GM21576 (cell line): ENCODE measurements around the gene KIF26A.
"Not testable (repeated sequence)": the region's sequence is repeated elsewhere in the genome, so short reads cannot be mapped to it uniquely, and the experiment has no call there.

Experiments used
- ATAC-seq: cut with Tn5 transposase; IDR thresholded peaks from one replicate; pipeline ENCODE4 v1.9.1; 2021; ENCODE audit warnings: mild to moderate bottlenecking, moderate library complexity; ENCODE audit not compliant: unreplicated experiment

The KIF26A gene

GRCh38 chr14:104206281-104206904, 68.0 kb downstream of the KIF26A start:
- ATAC-seq, result no peak

GRCh38 chr14:104207142-104208014, 69.0 kb downstream of the KIF26A start:
- ATAC-seq, result no peak

GRCh38 chr14:104208015-104208295, 69.6 kb downstream of the KIF26A start:
- ATAC-seq, result not testable (repeated sequence)

DNA sequence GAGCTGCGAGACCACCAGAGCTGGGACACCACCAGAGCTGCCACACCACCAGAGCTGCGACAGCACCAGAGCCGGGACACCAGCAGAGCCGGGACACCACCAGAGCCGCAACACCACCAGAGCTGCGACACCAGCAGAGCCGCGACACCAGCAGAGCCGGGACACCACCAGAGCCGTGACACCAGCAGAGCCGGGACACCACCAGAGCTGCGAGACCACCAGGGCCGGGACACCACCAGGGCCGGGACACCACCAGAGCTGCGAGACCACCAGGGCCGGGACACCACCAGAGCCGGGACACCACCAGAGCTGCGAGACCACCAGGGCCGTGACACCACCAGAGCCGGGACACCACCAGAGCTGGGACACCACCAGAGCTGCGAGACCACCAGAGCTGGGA, 69.9 kb downstream of the KIF26A start:
- not testable (repeated sequence) for ATAC-seq

- ATAC-seq, result not testable (repeated sequence)
These were observed 70.7 kb downstream of the KIF26A start for GRCh38 chr14:104209071-104209470.

DNA sequence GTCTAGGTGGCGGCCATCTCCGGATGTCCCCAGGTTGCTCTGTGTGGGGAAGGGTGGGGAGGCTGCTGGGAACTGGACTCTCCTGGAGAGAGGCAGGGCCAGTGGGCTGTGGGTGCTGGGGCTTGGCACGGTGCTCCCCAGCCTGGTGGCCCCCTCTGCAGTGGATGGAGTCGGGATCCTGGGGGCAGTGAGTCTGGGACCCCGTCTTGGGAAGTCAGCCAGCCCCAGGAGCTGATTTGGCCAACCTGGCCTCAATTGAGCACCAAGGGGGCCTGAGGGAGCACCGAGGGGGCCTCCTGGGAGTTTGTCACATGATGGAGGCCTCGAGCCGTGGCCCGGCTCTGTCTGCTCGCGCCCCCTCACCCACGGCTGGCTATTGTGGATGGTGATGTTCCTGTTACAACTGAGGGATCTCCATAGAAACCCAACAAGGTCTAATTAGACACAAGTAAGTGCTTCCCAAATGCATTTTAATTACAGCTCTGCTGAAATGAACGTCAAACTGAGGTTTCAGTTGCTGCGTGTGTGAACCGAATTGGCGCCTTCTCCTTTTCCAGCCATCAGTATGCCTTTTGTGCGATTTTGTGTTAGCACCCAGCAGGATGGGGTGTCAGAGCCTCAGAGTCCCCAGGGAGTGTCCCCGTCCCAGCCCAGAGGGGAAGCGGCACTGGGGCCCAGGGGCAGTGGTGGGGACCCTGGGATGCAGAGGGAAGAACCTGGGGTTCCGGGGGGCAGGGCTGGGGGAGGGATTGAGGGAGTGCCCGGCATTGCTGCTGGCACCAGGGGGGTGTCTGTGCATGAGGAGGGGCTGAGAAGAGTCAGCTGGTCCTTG, 71.8 kb downstream of the KIF26A start:
- ATAC-seq, result no peak

- no peak for ATAC-seq
These were observed 72.4 kb downstream of the KIF26A start for GRCh38 chr14:104210817-104211195.

DNA sequence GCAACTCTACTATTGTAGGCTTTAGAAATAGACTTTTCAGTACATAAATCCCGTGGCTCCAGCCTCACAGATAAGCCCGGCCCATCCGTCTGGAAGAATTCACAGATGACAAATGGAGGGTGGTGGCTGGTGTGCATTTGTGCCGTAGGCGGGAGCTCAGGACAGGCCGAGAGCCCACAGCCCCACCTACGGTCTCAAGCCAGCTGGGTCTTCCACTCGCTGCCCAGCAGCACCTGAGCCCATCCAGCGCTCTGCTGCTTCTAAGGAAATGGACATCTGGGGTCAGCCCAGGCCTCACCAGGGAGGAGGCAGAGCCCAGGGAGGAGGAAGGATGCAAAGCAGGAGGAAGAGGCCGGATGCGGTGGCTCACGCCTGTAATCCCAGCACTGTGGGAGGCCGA, 72.8 kb downstream of the KIF26A start:
- ATAC-seq, result no peak

DNA sequence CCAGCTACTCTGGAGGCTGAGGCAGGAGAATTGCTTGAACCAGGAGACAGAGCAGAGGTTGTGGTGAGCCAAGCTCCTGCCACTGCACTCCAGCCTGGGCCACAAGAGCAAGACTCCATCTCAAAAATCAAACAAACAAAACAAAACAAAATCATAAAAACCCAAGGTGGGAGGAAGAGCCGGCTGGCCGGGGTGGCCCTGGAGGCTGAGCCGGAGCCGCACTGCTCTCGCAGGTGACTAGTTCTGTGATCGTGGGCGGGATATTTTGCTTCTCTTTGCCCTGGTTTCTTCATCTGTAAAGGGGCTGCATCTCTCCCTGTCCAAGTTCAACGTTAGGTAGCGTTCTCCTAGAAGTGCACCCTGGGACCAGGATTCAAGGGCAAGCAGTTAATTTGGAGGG, 73.4 kb downstream of the KIF26A start:
- no peak for ATAC-seq

DNA sequence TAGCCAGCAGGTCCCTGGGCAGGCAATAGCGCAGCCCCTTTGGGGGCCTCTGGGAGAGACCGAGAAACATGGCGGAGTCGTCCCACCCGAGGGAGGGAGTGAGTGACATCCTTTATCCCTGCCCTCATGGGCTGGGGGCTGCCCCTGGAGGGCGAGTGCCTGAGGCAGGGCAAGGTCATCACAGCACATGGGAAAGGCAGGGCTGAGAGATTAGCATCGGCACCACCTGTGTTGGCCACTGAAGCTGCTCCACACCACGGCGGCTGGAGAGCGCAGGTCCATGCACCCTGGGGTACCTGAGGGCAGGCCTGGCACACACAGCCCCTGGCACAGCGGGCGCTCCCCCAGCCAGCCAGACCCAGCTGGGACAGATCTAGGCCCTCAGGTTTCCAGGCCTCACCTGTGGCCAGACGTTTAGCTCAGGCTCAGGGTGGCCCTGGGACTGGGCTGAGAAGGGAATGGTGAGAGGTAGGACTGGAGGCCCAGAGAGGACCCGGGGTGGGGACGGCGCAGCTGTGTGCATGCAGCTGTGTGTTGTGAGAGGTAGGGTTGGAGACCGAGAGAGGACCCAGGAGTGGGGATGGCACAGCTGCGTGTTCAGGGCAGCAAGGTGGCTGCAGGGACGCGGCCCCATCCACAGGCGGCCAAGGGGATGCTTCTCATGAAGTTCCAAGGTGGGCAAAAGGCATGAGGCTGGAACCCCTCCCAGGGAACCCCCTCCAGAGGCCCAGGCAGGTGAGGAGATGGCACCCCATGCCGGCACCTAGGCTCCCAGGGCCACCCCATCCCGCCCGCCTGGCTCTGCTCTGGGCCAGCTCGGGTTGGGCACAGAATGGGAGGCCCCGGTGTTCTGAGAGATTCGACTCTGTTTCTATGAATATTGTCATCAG, 74.1 kb downstream of the KIF26A start:
- no peak for ATAC-seq

DNA sequence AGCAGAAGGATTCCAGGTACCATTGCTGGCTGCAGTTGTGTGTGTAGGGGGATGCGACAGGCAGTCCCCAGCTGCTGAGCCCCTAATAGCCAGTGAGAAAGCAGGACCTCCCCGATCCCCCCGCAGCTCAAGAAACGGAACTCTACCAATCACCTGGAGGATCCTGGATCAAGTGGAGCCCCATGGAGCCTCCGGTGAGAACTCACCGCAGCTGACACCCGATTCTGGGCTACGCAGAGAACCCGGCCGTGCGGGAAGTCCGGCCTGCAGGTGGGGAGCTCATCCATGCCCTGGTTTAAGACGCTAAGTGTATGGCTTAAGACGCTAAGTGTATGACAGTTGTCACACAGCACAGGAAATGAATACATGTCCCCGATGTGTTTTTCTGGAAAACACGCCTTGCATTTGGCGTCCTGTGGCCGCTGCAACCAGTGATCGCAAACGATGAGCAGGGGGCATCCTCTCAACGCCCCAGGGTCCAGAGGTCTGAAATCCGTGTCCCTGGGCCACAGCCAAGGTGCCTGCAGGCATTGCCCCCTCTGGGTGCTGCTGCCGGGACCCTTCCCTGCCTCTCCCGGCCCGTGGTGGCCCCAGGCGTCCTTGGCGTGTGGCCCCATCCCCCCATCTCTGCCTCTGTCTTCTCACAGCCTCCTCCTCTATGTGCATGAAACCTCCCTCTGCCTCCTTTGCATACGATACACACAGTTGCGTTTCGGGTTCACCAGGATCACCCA, 75.1 kb downstream of the KIF26A start:
- no peak for ATAC-seq

DNA sequence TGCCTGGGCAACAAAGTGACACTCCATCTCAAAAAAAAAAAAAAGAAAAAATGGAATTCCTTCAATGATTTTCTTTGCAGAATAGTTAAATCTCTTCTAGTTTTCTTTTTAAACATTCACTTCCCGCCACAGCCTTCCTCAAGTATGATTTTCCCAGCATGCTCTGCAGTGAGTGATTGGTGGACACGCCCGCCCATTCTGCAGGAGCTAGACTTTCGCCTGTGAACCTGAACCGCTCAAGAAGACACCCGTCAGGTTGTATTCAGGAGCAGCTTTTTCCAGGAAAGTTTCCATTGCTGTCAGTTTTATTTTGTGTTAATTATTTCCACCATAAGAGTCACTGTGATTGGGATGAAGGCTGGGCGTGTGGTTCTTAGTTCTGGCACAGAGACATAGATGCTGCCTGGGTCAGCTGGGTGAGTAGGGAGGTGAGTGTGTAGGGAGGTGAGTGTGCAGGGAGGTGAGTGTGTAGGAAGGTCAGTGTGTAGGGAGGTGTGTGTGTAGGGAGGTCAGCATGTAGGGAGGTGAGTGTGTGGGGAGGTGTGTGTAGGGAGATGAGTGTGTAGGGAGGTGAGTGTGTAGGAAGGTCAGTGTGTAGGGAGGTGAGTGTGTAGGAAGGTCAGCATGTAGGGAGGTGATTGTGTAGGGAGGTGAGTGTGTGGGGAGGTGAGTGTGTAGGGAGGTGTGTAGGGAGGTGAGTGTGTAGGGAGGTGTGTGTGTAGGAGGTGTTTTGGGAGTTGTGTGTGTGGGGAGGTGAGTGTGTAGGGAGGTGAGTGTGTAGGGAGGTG, 76.2 kb downstream of the KIF26A start:
- no peak for ATAC-seq

DNA sequence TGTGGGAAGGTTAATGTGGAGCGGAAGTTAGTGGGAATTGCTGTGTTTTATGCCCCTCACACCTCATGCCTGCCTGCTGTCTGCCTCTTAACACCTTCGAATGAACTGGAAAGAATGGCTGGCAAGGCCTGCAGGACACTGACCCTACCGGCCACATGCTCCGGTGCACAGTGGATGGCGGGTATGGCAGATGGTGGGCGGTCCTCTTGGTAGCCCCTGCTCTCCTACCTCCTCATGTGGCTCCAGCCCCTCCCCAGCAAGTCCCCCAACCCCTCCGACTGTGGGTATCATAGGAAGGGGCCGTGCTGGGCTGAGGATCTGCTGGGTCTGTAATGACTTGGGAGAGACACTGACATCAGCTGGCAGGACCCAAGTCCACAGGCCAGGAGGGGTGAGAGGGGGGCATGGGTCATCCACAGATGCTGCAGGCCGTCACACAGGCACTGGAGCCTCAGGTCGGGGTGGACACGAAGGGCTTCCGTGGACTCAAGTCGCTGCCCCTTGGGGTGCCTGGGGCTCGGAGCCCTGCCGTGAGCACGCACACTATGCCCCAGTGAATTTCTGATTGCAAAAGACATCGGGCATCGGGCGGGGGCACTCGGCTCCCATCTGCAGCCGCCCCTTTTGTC, 77.4 kb downstream of the KIF26A start:
- ATAC-seq, result no peak

DNA sequence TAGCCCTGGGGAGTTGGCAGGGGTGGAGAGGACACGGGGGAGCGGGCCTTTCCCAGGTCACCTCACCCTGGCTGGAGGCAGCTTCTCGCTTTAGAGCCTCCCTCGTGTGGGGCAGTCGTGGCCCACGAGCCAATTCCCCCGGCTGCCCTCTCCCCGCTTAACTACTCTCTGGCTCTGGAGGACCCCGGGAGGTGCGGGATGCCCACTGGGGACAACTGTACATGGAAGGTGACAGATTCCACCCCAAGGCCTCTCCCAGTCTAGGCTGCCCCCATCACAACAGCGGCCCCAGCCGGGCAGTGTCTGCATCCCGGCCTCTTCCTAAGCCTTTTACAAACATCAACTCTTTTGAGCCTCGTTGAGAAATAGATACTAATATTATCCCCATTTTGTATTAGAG, 78.1 kb downstream of the KIF26A start:
- no peak for ATAC-seq

DNA sequence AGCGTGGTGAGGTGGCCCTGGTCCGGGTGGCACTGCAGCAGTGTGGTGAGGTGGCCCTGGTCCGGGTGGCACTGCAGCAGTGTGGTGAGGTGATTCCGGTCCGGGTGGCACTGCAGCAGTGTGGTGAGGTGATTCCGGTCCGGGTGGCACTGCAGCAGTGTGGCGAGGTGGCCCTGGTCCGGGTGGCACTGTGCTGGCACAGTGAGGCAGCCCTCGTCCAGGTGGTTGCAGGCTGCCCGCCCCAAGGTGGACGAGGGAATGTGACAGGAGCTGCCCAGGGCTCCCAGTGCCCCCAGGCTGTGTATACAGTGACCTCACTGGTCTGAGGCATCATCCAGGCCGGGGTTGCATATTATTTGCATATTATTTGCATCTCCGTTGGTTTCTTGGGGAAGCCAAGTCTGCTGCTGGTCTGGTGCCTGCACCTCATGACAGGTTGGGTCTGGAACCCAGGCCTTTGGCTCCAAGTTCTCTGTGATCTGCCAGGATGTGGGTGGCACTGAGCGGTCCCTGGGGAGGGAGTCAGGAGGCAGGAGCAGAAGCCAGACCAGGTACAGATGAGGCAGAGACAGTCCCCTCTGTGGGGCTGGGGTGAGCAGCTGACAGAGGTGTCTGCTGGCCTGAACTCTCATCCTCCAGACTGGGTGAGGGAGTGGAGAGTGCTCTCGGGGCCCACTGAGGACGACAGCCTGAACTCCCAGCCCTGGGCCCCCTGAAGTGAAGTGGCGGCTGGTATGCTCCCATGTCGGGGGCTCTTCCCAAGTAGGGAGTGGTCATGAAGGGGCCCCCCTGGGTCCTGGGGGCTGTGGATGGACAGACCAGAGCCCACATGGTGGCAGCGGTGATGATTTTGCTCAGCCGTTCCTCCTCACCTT, 79.3 kb downstream of the KIF26A start:
- no peak for ATAC-seq

GRCh38 chr14:104218361-104219180, 80.2 kb downstream of the KIF26A start:
- ATAC-seq, result no peak

- ATAC-seq, result no peak
These were observed 81.4 kb downstream of the KIF26A start for GRCh38 chr14:104219731-104220214.
